T-cell (primary cell): ENCODE measurements around the gene COL4A5. TPM values are rescaled to one million over a fixed set of nuclear protein-coding genes. Genes with fewer than 3 reads are reported as not detected.

ENCODE experiments used
- ATAC-seq, 4 experiments: fragments of 200-7000 bp in 3 of 4; fragments of 150-1000 bp in 1 of 4; cut with Tn5 transposase; replicated peaks in 1 of 4; 1 replicate in 3 of 4; 2 replicates in 1 of 4; pipeline ENCODE4 v1.10.0; 2021; ENCODE audit warnings: moderate library complexity in 3 of 4, mild to moderate bottlenecking in 2 of 4, moderate number of reproducible peaks in 1 of 4
- CTCF ChIA-PET, 2 donors: fragments of 300-600 bp; sonication (Branson Sonifier 250); formaldehyde crosslinking; loops; one replicate each; lab custom pipeline; 2022; ENCODE audit warnings: antibody characterized with exemption in 2 of 2; lab: Charles Lee
- POLR2A ChIA-PET, 2 donors: fragments of 300-600 bp; sonication (Branson Sonifier 250); formaldehyde crosslinking; loops; one replicate each; lab custom pipeline; 2022; ENCODE audit warnings: antibody characterized with exemption in 2 of 2; lab: Charles Lee
- DNase-seq, 35 experiments: peaks; one replicate each; pipeline versions ENCODE4 v3.0.0 to v3.0.0-alpha.2; 2013 to 2023
- H3K27ac ChIP-seq: one replicate; pipeline ENCODE4 v1.5.1; 2013; ENCODE audit warnings: low read length
- H3K27me3 ChIP-seq, 2 experiments: replicated peaks in 1 of 2; 1 replicate in 1 of 2; 2 replicates in 1 of 2; pipeline versions ENCODE4 v1.6.1 to v1.7.0; 2013; ENCODE audit warnings: low read length in 1 of 2, mixed read lengths in 1 of 2; ENCODE audit not compliant: control insufficient read depth in 2 of 2, insufficient read depth in 2 of 2; ENCODE audit errors: extremely low read depth in 1 of 2
- H3K36me3 ChIP-seq, 2 donors: 1 replicate in 1 of 2; 2 replicates in 1 of 2; pipeline versions ENCODE4 v1.6.1 to v1.7.0; 2013; ENCODE audit warnings: low read length in 1 of 2; ENCODE audit not compliant: control insufficient read depth in 2 of 2, insufficient read depth in 1 of 2; ENCODE audit errors: extremely low read depth in 1 of 2
- H3K4me1 ChIP-seq, 2 experiments: 1 replicate in 1 of 2; 2 replicates in 1 of 2; pipeline versions ENCODE4 v1.6.1 to v1.7.0; 2013; ENCODE audit warnings: low read length in 2 of 2, mixed read lengths in 1 of 2; ENCODE audit not compliant: insufficient read depth in 2 of 2, control insufficient read depth in 1 of 2; ENCODE audit errors: extremely low read depth in 1 of 2
- H3K4me3 ChIP-seq, 2 donors: 1 replicate in 1 of 2; 2 replicates in 1 of 2; pipeline versions ENCODE4 v1.5.1 to v1.7.0; 2013; ENCODE audit warnings: mild to moderate bottlenecking in 2 of 2, low read length in 1 of 2, moderate library complexity in 1 of 2; ENCODE audit not compliant: control insufficient read depth in 1 of 2; ENCODE audit errors: extremely low read depth in 1 of 2
- H3K9me3 ChIP-seq: 2 replicates; pipeline ENCODE4 v1.7.0; 2013
- H3K27ac Mint-ChIP-seq, 2 donors: one replicate each; pipeline ENCODE4 v1.8.0; 2020 to 2021; ENCODE audit warnings: mild to moderate bottlenecking in 2 of 2, mixed read lengths in 2 of 2
- H3K27me3 Mint-ChIP-seq, 2 donors: one replicate each; pipeline ENCODE4 v1.8.0; 2021 to 2022; ENCODE audit warnings: mixed read lengths in 2 of 2
- H3K36me3 Mint-ChIP-seq: one replicate; pipeline ENCODE4 v1.8.0; 2021; ENCODE audit warnings: mixed read lengths
- H3K4me1 Mint-ChIP-seq, 3 donors: one replicate each; pipeline ENCODE4 v1.8.0; 2020 to 2022; ENCODE audit warnings: mixed read lengths in 3 of 3, mild to moderate bottlenecking in 1 of 3
- H3K4me3 Mint-ChIP-seq, 3 donors: one replicate each; pipeline ENCODE4 v1.8.0; 2020 to 2022; ENCODE audit warnings: mild to moderate bottlenecking in 3 of 3, mixed read lengths in 3 of 3, moderate library complexity in 3 of 3
- H3K9me3 Mint-ChIP-seq, 3 donors: one replicate each; pipeline ENCODE4 v1.8.0; 2020 to 2022; ENCODE audit warnings: mixed read lengths in 3 of 3
- WGBS: methylation state at CpG from one replicate; pipeline ENCODE4 v1.1.5; 2013; ENCODE audit warnings: missing lambda C conversion rate; ENCODE audit not compliant: insufficient coverage; 5-methylcytosine and 5-hydroxymethylcytosine counted together
- total RNA-seq, 35 experiments: library from RNA in 6 of 35; stranded (reverse) in 6 of 35; fragments of 120-200 nt in 1 of 35; gene quantifications; one replicate each; pipeline versions ENCODE4 v1.2.1 to v1.2.4 and lab custom pipeline; 2013 to 2026

The COL4A5 gene
- total RNA-seq, 5 donors from 2014 or later (not counting 1 experiment from before 2014, with no cell fraction given): 0.22 to 0.59 (median 0.36) TPM; not detected in 1

DNA sequence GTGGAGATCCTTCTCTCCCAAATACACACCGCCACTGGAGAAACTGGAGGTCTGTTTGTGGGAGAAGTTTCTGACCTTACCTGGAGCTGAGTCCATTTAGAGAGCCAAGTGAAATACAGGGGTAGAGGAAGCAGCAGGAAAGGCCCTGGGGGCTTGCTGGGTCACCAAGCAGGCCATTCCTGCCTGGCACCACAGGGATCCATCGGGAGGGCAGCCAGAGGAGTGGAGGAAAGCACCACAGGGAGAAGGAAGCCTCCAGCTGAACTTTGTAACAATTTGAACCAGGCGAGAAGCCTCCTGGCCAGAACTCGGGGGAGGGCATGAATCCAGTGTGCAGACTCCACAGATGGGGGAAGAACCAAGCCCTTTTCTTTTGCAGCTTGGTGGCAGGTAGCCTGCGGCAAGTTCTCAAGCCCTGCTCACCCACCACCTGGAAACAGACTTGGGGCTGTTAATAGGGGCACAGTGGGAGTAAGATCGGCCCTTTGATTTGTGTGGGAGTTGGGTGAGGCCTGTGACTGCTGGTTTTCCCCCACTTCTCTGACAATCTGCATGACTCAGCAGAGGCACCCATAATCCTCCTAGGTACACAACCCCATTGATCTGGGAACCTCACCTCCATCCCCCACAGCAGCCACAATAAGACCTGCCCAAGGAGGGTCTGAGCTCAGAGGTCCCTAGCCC, 202.1 kb downstream of the COL4A5 start:
- Mint-ChIP-seq H3K4me1 (no peaks in the 10 kb centered on the region), H3K4me3 (no peak overlapping the region), H3K36me3 (no peaks in the 10 kb centered on the region), H3K27me3 (peaks cover 0 to 9% of the 10 kb centered on the region in 2 donors), H3K9me3 (peaks cover 0 to 4% (median 2%) of the 10 kb centered on the region in 3 donors), H3K27ac (no peak overlapping the region)
- Histone ChIP-seq H3K36me3 (no peaks in the 10 kb centered on the region), H3K27me3 (no peaks in the 10 kb centered on the region), H3K4me1 (no peaks in the 10 kb centered on the region), H3K9me3 (no peaks in the 10 kb centered on the region), H3K4me3 (no peak overlapping the region), H3K27ac (no peak overlapping the region)
- WGBS: no CpG with 5 or more reads among the region's 6 CpGs
- CTCF ChIA-PET: no interaction called here
- ATAC-seq: no peak
- no peak for DNase-seq
- POLR2A ChIA-PET: no interaction called here

GRCh38 chrX:108642273-108642628, 202.6 kb downstream of the COL4A5 start:
- H3K36me3 ChIP-seq: no peaks in the 10 kb centered on the region
- Mint-ChIP-seq H3K36me3 (no peaks in the 10 kb centered on the region), H3K27me3 (peaks cover 0 to 9% of the 10 kb centered on the region in 2 donors), H3K4me1 (no peaks in the 10 kb centered on the region), H3K4me3 (no peak overlapping the region), H3K27ac (no peak overlapping the region), H3K9me3 (peaks cover 0 to 4% (median 2%) of the 10 kb centered on the region in 3 donors)
- H3K9me3 ChIP-seq: no peaks in the 10 kb centered on the region
- no peak overlapping the region for H3K4me3 ChIP-seq
- DNase-seq: no peak
- H3K27ac ChIP-seq: no peak overlapping the region
- POLR2A ChIA-PET: no interaction called here
- no CpG with 5 or more reads among the region's 1 CpG for WGBS
- CTCF ChIA-PET: no interaction called here
- H3K4me1 ChIP-seq: no peaks in the 10 kb centered on the region
- H3K27me3 ChIP-seq: no peaks in the 10 kb centered on the region
- ATAC-seq: no peak

DNA sequence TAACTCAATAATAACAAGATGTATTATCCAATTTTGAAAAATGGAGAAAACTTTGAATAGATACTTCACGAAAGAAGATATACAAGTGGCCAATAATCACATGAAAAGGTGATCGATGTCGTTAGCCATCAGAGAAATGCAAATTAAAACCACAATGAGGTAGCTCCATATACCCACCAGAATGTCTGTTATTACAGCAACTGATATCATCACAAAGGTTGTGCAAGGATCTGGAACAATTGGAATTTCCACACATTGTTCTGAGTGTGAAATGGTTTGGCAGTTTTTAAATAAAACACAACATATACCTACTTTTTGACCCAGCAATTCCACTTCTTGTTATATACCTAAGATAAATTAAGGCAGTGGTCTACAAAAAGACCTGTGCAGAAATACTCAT, 225.1 kb downstream of the COL4A5 start:
- Mint-ChIP-seq H3K27ac (no peak overlapping the region), H3K9me3 (no peaks in the 10 kb centered on the region), H3K4me3 (no peak overlapping the region), H3K4me1 (no peaks in the 10 kb centered on the region), H3K27me3 (peaks cover 0 to 11% of the 10 kb centered on the region in 2 donors), H3K36me3 (no peaks in the 10 kb centered on the region)
- no peak for ATAC-seq
- Histone ChIP-seq H3K27ac (no peak overlapping the region), H3K9me3 (no peaks in the 10 kb centered on the region), H3K36me3 (no peaks in the 10 kb centered on the region), H3K27me3 (no peaks in the 10 kb centered on the region), H3K4me3 (no peak overlapping the region), H3K4me1 (no peaks in the 10 kb centered on the region)
- ChIA-PET CTCF (no interaction called here), POLR2A (no interaction called here)
- no peak for DNase-seq
- WGBS: no CpG with 5 or more reads among the region's 3 CpGs

GRCh38 chrX:108666101-108666500, 226.5 kb downstream of the COL4A5 start:
- H3K27ac ChIP-seq: no peak overlapping the region
- Mint-ChIP-seq H3K4me1 (no peaks in the 10 kb centered on the region), H3K4me3 (no peak overlapping the region), H3K27ac (no peak overlapping the region), H3K36me3 (no peaks in the 10 kb centered on the region), H3K27me3 (peaks cover 0 to 11% of the 10 kb centered on the region in 2 donors), H3K9me3 (no peaks in the 10 kb centered on the region)
- no CpG with 5 or more reads among the region's 1 CpG for WGBS
- no peak for DNase-seq
- H3K9me3 ChIP-seq: no peaks in the 10 kb centered on the region
- no peaks in the 10 kb centered on the region for H3K27me3 ChIP-seq
- H3K4me3 ChIP-seq: no peak overlapping the region
- no peaks in the 10 kb centered on the region for H3K36me3 ChIP-seq
- no peaks in the 10 kb centered on the region for H3K4me1 ChIP-seq
- ATAC-seq: no peak
- POLR2A ChIA-PET: no interaction called here
- CTCF ChIA-PET: no interaction called here

- Mint-ChIP-seq H3K4me1 (no peaks in the 10 kb centered on the region), H3K4me3 (no peak overlapping the region), H3K36me3 (no peaks in the 10 kb centered on the region), H3K27ac (no peak overlapping the region), H3K9me3 (no peaks in the 10 kb centered on the region), H3K27me3 (no peaks in the 10 kb centered on the region)
- Histone ChIP-seq H3K9me3 (no peaks in the 10 kb centered on the region), H3K27ac (no peak overlapping the region), H3K4me1 (no peaks in the 10 kb centered on the region), H3K4me3 (no peak overlapping the region), H3K36me3 (no peaks in the 10 kb centered on the region), H3K27me3 (no peaks in the 10 kb centered on the region)
- WGBS: 79% methylated on average over 2 of the region's 2 CpGs
- ATAC-seq (no peak), DNase-seq (no peak)
- ChIA-PET CTCF (no interaction called here), POLR2A (no interaction called here)
Measured at GRCh38 chrX:108671526-108671925, 231.9 kb downstream of the COL4A5 start.

DNA sequence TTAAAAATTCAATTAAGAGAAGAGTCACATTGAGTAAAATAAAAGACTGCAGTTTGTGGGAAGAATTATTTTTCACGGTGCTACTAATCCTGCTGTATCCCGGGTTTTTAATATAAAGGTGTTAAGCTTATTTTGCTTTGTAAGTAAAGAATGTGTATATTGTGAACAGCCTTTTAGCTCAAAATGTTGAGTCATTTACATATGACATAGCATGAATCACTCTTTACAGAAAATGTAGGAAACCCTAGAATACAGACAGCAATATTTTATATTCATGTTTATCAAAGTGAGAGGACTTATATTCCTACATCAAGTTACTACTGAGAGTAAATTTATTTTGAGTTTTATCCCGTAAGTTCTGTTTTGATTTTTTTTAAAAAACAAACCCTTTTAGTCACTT, 257.1 kb downstream of the COL4A5 start:
- Histone ChIP-seq H3K4me3 (no peak overlapping the region), H3K27me3 (no peaks in the 10 kb centered on the region), H3K27ac (no peak overlapping the region), H3K9me3 (no peaks in the 10 kb centered on the region), H3K4me1 (no peaks in the 10 kb centered on the region), H3K36me3 (no peaks in the 10 kb centered on the region)
- ATAC-seq (no peak), DNase-seq (no peak)
- H3K27ac Mint-ChIP-seq: no peak overlapping the region
- H3K4me3 Mint-ChIP-seq: no peak overlapping the region
- H3K9me3 Mint-ChIP-seq: no peaks in the 10 kb centered on the region
- CTCF ChIA-PET: no interaction called here
- POLR2A ChIA-PET: no interaction called here
- no CpG with 5 or more reads among the region's 3 CpGs for WGBS
- no peaks in the 10 kb centered on the region for H3K36me3 Mint-ChIP-seq
- no peaks in the 10 kb centered on the region for H3K4me1 Mint-ChIP-seq
- H3K27me3 Mint-ChIP-seq: peaks cover 0 to 26% of the 10 kb centered on the region in 2 donors

- H3K36me3 Mint-ChIP-seq: no peaks in the 10 kb centered on the region
- Histone ChIP-seq H3K27me3 (no peaks in the 10 kb centered on the region), H3K4me1 (no peaks in the 10 kb centered on the region), H3K4me3 (no peak overlapping the region), H3K36me3 (no peaks in the 10 kb centered on the region), H3K9me3 (no peaks in the 10 kb centered on the region), H3K27ac (no peak overlapping the region)
- DNase-seq: no peak
- no peak overlapping the region for H3K27ac Mint-ChIP-seq
- no peaks in the 10 kb centered on the region for H3K4me1 Mint-ChIP-seq
- WGBS: no CpG with 5 or more reads among the region's 1 CpG
- ATAC-seq: no peak
- CTCF ChIA-PET: no interaction called here
- no peaks in the 10 kb centered on the region for H3K9me3 Mint-ChIP-seq
- H3K27me3 Mint-ChIP-seq: peaks cover 0 to 19% of the 10 kb centered on the region in 2 donors
- POLR2A ChIA-PET: no interaction called here
- H3K4me3 Mint-ChIP-seq: no peak overlapping the region
Measured at GRCh38 chrX:108699368-108699767, 259.7 kb downstream of the COL4A5 start.
